ENCODE results near the gene SERPINA4.

DNA sequence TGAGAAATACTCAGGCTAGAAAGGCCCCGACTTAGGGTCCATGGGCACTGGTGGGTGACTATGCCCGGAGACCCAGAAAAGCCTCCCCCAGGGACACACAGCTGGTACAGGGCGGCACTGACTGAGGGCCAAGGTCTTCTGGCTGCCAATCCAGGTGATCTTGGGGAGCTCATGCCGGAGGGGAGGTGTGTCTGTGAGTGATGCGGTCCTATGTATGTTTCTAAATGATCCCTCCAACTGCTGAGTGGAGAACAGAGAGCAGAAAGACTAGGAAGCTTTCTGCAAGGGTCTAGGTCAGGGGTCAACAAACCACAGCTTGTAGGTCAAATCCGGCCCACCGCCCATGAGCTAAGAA, 391 bp downstream of the SERPINA4 start:
- TF ChIP-seq EP300 (IDR thresholded peaks at IDR 0.05) (no peak), CTCF (IDR thresholded peaks at IDR 0.05) (no peak)
